A549 (cell line): ENCODE measurements around the gene POLDIP3. TPM values are rescaled to one million over a fixed set of nuclear protein-coding genes. Genes with fewer than 3 reads are reported as not detected.

Experiments used
- ATAC-seq, 2 experiments: fragments of 200-7000 bp in 1 of 2; fragments of >200 bp in 1 of 2; cut with Nextera tagmentation in 1 of 2; cut with Tn5 transposase in 1 of 2; 3 replicates each; pipeline versions ENCODE4 v1.8.0 to v1.9.1; 2018 to 2020; ENCODE audit warnings: mild to moderate bottlenecking in 1 of 2, moderate library complexity in 1 of 2
- CTCF ChIA-PET: fragments of 300-600 bp; sonication (Branson Sonifier 250); formaldehyde crosslinking; extraction: SDS; loops from one replicate; lab custom pipeline; 2021; ENCODE audit warnings: antibody characterized with exemption, inconsistent platforms; lab: Yijun Ruan, JAX
- POLR2A ChIA-PET: fragments of 350-600 bp; formaldehyde crosslinking; extraction: SDS; loops from one replicate; lab custom pipeline; 2021; ENCODE audit warnings: antibody characterized with exemption, inconsistent platforms; lab: Yijun Ruan, JAX
- DNase-seq, 2 experiments: peaks; one replicate each; pipeline versions ENCODE4 v3.0.0 to v3.0.0-alpha.2; 2011 to 2016; ENCODE audit warnings: low read depth in 1 of 2, low spot score in 1 of 2
- FAIRE-seq: peaks from 2 replicates; lab custom pipeline; 2011; peaks lifted over from hg19 to GRCh38; lab: Jason Lieb, UNC
- H3K27ac ChIP-seq, 2 experiments: fragments of >200 bp; sonication (Bioruptor Twin); formaldehyde crosslinking; 3 replicates each; pipeline ENCODE4 v1.5.1; 2016 to 2017
- H3K4me1 ChIP-seq: fragments of >200 bp; sonication (Bioruptor Twin); formaldehyde crosslinking; 3 replicates; pipeline ENCODE4 v1.6.1; 2016
- H3K4me2 ChIP-seq: fragments of >200 bp; sonication (Bioruptor Twin); formaldehyde crosslinking; 3 replicates; pipeline ENCODE4 v1.6.1; 2016
- H3K4me3 ChIP-seq: fragments of >200 bp; sonication (Bioruptor Twin); formaldehyde crosslinking; 3 replicates; pipeline ENCODE4 v1.5.1; 2016
- H3K9me3 ChIP-seq: fragments of >200 bp; sonication (Bioruptor Twin); formaldehyde crosslinking; 3 replicates; pipeline ENCODE4 v1.6.1; 2016
- BHLHE40 ChIP-seq: IDR thresholded peaks from 2 replicates; pipeline ENCODE4 v1.6.1; 2012; ENCODE audit warnings: low read depth, low read length, inconsistent platforms
- CBX8 ChIP-seq: fragments of 200-600 bp; sonication (generic); IDR thresholded peaks from 2 replicates; pipeline ENCODE4 v1.6.1; 2016
- CHD2 ChIP-seq: fragments of 150-350 bp; IDR thresholded peaks from 2 replicates; pipeline ENCODE4 v1.6.1; 2014; ENCODE audit warnings: low read length; ENCODE audit not compliant: partially characterized antibody
- HDAC2 ChIP-seq: fragments of 200-600 bp; sonication (generic); IDR thresholded peaks from 2 replicates; pipeline ENCODE4 v1.6.1; 2016
- HOXA7 ChIP-seq: fragments of 250-450 bp; sonication (Bioruptor Pico); IDR thresholded peaks from 2 replicates; pipeline ENCODE4 v1.5.0; 2020; ENCODE audit warnings: mild to moderate bottlenecking, moderate library complexity
- HOXB13 ChIP-seq: fragments of 250-450 bp; sonication (Bioruptor Pico); IDR thresholded peaks from 2 replicates; pipeline ENCODE4 v1.5.0; 2020; ENCODE audit warnings: low read depth, mild to moderate bottlenecking, moderate library complexity
- JUN ChIP-seq, 2 experiments: fragments of >200 bp; sonication (Bioruptor Twin); formaldehyde crosslinking; IDR thresholded peaks; 2 replicates in 1 of 2; 3 replicates in 1 of 2; pipeline ENCODE4 v1.6.1; 2016 to 2017
- JUNB ChIP-seq: fragments of >200 bp; sonication (Bioruptor Twin); formaldehyde crosslinking; IDR thresholded peaks from 2 replicates; pipeline ENCODE4 v1.6.1; 2016
- POLR2AphosphoS2 ChIP-seq: conservative IDR thresholded peaks from 2 replicates; pipeline ENCODE4 v1.6.1; 2012; ENCODE audit warnings: low read length, improper control_type of control experiment, inconsistent platforms
- RCOR1 ChIP-seq: fragments of 150-350 bp; IDR thresholded peaks from 2 replicates; pipeline ENCODE4 v1.6.1; 2014; ENCODE audit warnings: antibody characterized with exemption, low read length, low read depth
- RNF2 ChIP-seq: fragments of 200-600 bp; sonication (generic); IDR thresholded peaks from 2 replicates; pipeline ENCODE4 v1.6.1; 2016; ENCODE audit warnings: low read depth, mild to moderate bottlenecking, antibody characterized with exemption, moderate library complexity, borderline replicate concordance
- TP53 ChIP-seq: fragments of 250-450 bp; sonication (Bioruptor Pico); IDR thresholded peaks from 2 replicates; pipeline ENCODE4 v1.5.0; 2021; ENCODE audit warnings: mild to moderate bottlenecking, moderate library complexity
- ZC3H11A ChIP-seq: fragments of 450-650 bp; IDR thresholded peaks from 2 replicates; pipeline ENCODE4 v1.6.1; 2014; ENCODE audit warnings: antibody characterized with exemption, mild to moderate bottlenecking
- ZFP36 ChIP-seq: fragments of 450-650 bp; IDR thresholded peaks from 2 replicates; pipeline ENCODE4 v1.6.1; 2014; ENCODE audit warnings: borderline replicate concordance; ENCODE audit not compliant: partially characterized antibody
- WGBS: methylation state at CpG from one replicate; pipeline ENCODE4 v1.1.6; 2017; ENCODE audit errors: missing lambda C conversion rate; 5-methylcytosine and 5-hydroxymethylcytosine counted together
- polyA plus RNA-seq, 4 experiments: library from polyadenylated mRNA; depleted of rRNA in 3 of 4; stranded (reverse); fragments of >200 nt; fragmentation: RNase III in 1 of 4; extraction: RNeasy Plus Mini Kit Qiagen cat#74134 plus additional on column Dnase treatment in 1 of 4; gene quantifications; 2 replicates in 3 of 4; 3 replicates in 1 of 4; pipeline ENCODE4 v1.2.3, GENCODE V29; 2011 to 2017
- TF ChIP-seq, protein P1 (sequence below): fragments of 150-350 bp; IDR thresholded peaks from 2 replicates; pipeline ENCODE4 v1.6.1; 2014; ENCODE audit warnings: low read depth, mild to moderate bottlenecking, low read length
- TF ChIP-seq, protein P2 (sequence below): IDR thresholded peaks from 2 replicates; pipeline ENCODE4 v1.6.1; 2012
- TF ChIP-seq, protein P3 (sequence below): fragments of 200-600 bp; sonication (generic); IDR thresholded peaks from 2 replicates; pipeline ENCODE4 v1.6.1; 2016; ENCODE audit warnings: antibody characterized with exemption, mild to moderate bottlenecking, moderate library complexity
- TF ChIP-seq, protein P4 (sequence below): fragments of 250-450 bp; sonication (Bioruptor Pico); IDR thresholded peaks from 2 replicates; pipeline ENCODE4 v1.5.0; 2021; ENCODE audit warnings: mild to moderate bottlenecking, moderate library complexity, borderline replicate concordance
- TF ChIP-seq, protein P5 (sequence below): fragments of 250-450 bp; sonication (Bioruptor Pico); IDR thresholded peaks from 2 replicates; pipeline ENCODE4 v1.5.0; 2020; ENCODE audit warnings: low read depth, mild to moderate bottlenecking, moderate library complexity

The POLDIP3 gene
- polyA plus RNA-seq, 2 of the 4 experiments (the other 2 are of a cell fraction) = 31.5 to 31.8 TPM

DNA sequence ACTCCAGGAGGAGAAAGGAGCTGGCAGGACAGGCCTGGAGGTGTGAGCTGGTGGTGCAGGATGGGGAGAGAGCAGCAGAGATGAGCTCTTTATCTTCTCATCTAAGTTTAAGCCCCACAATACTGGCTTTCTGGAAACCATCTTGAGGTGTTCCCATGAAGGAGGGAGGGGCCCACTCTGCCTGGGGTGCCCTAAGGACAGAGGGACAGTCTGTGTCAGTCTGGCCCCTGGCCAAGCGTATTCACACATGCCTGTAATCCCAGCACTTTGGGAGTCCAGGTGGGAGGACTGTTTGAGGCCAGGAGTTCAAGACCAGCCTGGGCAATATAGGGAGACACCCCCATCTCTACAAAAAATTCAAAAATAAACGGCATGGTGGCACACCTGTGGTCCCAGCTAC is 52.0 kb downstream of the POLDIP3 start:
- Histone ChIP-seq H3K9me3 (no peaks in the 10 kb centered on the region), H3K4me2 (no peak overlapping the region), H3K4me3 (no peak overlapping the region), H3K4me1 (no peaks in the 10 kb centered on the region), H3K27ac (no peak overlapping the region)
- 24% methylated on average over 1 of the region's 2 CpGs for WGBS
- TF ChIP-seq HOXB13 (CRISPR knock-in tag) (no peak), CBX8 (no peak), BHLHE40 (no peak), CHD2 (no peak), ZFP36 (no peak), JUNB (no peak), HOXA7 (CRISPR knock-in tag) (no peak), POLR2AphosphoS2 (no peak)
- TF ChIP-seq, protein P1, sequence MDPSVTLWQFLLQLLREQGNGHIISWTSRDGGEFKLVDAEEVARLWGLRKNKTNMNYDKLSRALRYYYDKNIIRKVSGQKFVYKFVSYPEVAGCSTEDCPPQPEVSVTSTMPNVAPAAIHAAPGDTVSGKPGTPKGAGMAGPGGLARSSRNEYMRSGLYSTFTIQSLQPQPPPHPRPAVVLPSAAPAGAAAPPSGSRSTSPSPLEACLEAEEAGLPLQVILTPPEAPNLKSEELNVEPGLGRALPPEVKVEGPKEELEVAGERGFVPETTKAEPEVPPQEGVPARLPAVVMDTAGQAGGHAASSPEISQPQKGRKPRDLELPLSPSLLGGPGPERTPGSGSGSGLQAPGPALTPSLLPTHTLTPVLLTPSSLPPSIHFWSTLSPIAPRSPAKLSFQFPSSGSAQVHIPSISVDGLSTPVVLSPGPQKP = no peak
- no peak for FAIRE-seq
- no peak for DNase-seq
- ATAC-seq = no peak
- CTCF ChIA-PET = interaction anchor here (1.2 to 1.3 kb wide), 2 partner anchors 15 to 30 kb away, joined by 3 read pairs; no protein-coding TSS in a partner anchor
- POLR2A ChIA-PET = no interaction called here

DNA sequence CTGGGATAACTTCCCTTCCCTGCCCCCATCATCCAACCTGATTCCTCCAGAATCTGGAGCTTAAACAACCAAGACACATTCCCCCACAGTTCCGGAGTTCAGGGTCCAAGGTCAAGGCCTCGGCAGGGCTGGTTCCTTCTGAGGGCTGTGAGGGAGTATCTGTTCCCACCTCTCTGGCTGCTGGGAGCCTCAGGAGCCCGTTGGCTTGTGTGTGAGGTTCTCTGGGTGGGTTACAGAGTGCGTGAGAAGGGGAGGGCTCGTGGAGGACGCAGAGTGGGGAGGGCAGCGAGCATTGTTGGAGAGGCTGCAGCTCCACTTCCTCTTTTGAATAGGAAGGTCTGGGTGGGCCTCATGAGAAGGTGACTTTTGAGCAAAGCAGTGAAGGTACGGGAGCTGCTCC is 52.4 kb downstream of the POLDIP3 start:
- H3K4me1 ChIP-seq = no peaks in the 10 kb centered on the region
- H3K9me3 ChIP-seq = no peaks in the 10 kb centered on the region
- ChIA-PET POLR2A (no interaction called here), CTCF (interaction anchor here (0.6 to 1.3 kb wide), 3 partner anchors 16 to 30 kb away, joined by 3 read pairs; no protein-coding TSS in a partner anchor)
- no peak overlapping the region for H3K4me2 ChIP-seq
- H3K4me3 ChIP-seq = no peak overlapping the region
- no peak overlapping the region for H3K27ac ChIP-seq
- no peak for TF ChIP-seq JUN (IDR thresholded peaks at IDR 0.05)
- TF ChIP-seq HDAC2 = no peak
- TF ChIP-seq, protein P2, sequence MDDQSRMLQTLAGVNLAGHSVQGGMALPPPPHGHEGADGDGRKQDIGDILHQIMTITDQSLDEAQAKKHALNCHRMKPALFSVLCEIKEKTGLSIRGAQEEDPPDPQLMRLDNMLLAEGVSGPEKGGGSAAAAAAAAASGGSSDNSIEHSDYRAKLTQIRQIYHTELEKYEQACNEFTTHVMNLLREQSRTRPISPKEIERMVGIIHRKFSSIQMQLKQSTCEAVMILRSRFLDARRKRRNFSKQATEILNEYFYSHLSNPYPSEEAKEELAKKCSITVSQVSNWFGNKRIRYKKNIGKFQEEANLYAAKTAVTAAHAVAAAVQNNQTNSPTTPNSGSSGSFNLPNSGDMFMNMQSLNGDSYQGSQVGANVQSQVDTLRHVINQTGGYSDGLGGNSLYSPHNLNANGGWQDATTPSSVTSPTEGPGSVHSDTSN = no peak
- TF ChIP-seq, protein P3, sequence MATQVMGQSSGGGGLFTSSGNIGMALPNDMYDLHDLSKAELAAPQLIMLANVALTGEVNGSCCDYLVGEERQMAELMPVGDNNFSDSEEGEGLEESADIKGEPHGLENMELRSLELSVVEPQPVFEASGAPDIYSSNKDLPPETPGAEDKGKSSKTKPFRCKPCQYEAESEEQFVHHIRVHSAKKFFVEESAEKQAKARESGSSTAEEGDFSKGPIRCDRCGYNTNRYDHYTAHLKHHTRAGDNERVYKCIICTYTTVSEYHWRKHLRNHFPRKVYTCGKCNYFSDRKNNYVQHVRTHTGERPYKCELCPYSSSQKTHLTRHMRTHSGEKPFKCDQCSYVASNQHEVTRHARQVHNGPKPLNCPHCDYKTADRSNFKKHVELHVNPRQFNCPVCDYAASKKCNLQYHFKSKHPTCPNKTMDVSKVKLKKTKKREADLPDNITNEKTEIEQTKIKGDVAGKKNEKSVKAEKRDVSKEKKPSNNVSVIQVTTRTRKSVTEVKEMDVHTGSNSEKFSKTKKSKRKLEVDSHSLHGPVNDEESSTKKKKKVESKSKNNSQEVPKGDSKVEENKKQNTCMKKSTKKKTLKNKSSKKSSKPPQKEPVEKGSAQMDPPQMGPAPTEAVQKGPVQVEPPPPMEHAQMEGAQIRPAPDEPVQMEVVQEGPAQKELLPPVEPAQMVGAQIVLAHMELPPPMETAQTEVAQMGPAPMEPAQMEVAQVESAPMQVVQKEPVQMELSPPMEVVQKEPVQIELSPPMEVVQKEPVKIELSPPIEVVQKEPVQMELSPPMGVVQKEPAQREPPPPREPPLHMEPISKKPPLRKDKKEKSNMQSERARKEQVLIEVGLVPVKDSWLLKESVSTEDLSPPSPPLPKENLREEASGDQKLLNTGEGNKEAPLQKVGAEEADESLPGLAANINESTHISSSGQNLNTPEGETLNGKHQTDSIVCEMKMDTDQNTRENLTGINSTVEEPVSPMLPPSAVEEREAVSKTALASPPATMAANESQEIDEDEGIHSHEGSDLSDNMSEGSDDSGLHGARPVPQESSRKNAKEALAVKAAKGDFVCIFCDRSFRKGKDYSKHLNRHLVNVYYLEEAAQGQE = no peak
- TF ChIP-seq, protein P4, sequence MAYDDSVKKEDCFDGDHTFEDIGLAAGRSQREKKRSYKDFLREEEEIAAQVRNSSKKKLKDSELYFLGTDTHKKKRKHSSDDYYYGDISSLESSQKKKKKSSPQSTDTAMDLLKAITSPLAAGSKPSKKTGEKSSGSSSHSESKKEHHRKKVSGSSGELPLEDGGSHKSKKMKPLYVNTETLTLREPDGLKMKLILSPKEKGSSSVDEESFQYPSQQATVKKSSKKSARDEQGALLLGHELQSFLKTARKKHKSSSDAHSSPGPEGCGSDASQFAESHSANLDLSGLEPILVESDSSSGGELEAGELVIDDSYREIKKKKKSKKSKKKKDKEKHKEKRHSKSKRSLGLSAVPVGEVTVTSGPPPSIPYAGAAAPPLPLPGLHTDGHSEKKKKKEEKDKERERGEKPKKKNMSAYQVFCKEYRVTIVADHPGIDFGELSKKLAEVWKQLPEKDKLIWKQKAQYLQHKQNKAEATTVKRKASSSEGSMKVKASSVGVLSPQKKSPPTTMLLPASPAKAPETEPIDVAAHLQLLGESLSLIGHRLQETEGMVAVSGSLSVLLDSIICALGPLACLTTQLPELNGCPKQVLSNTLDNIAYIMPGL (CRISPR knock-in tag) = no peak
- TF ChIP-seq ZC3H11A = no peak
- TF ChIP-seq BHLHE40 = no peak
- TF ChIP-seq, protein P5, sequence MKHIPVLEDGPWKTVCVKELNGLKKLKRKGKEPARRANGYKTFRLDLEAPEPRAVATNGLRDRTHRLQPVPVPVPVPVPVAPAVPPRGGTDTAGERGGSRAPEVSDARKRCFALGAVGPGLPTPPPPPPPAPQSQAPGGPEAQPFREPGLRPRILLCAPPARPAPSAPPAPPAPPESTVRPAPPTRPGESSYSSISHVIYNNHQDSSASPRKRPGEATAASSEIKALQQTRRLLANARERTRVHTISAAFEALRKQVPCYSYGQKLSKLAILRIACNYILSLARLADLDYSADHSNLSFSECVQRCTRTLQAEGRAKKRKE (CRISPR knock-in tag) = no peak
- no peak for TF ChIP-seq RNF2
- TF ChIP-seq RCOR1 = no peak
- TF ChIP-seq TP53 = no peak
- TF ChIP-seq, all 56 proteins: peak for 0
- ATAC-seq = no peak
- 83% methylated on average over 8 of the region's 8 CpGs for WGBS
- DNase-seq = no peak
- no peak for FAIRE-seq
